Left kidney (tissue), 8 donors: ENCODE measurements around the gene RRN3. TPM values are rescaled to one million over a fixed set of nuclear protein-coding genes. Genes with fewer than 3 reads are reported as not detected.
"Not testable (repeated sequence)": the region's sequence is repeated elsewhere in the genome, so short reads cannot be mapped to it uniquely, and the experiment has no call there.

Source experiments
- DNase-seq: peaks from one replicate; pipeline ENCODE4 v3.0.0-alpha.2; 2013
- long read RNA-seq, 8 donors: transcript quantifications; one replicate each; lab custom pipeline, GENCODE V29; 2026
- polyA plus RNA-seq: library from polyadenylated mRNA; unstranded; fragments of 120-200 nt; gene quantifications from one replicate; pipeline ENCODE4 v1.2.1, GENCODE V29; 2013; ENCODE audit not compliant: insufficient read length

The RRN3 gene, protein sequence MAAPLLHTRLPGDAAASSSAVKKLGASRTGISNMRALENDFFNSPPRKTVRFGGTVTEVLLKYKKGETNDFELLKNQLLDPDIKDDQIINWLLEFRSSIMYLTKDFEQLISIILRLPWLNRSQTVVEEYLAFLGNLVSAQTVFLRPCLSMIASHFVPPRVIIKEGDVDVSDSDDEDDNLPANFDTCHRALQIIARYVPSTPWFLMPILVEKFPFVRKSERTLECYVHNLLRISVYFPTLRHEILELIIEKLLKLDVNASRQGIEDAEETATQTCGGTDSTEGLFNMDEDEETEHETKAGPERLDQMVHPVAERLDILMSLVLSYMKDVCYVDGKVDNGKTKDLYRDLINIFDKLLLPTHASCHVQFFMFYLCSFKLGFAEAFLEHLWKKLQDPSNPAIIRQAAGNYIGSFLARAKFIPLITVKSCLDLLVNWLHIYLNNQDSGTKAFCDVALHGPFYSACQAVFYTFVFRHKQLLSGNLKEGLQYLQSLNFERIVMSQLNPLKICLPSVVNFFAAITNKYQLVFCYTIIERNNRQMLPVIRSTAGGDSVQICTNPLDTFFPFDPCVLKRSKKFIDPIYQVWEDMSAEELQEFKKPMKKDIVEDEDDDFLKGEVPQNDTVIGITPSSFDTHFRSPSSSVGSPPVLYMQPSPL
- polyA plus RNA-seq = 47.1 TPM
- long read RNA-seq, donor 1, partial matches to known transcripts = 5 of 11 reads
- long read RNA-seq, donor 1, other reads (novel, unspliced or antisense) = 0 of 11 reads
- long read RNA-seq, donor 2, partial matches to known transcripts = 0 of 4 reads
- long read RNA-seq, donor 2, other reads (novel, unspliced or antisense) = 0 of 4 reads
- long read RNA-seq, donor 3, partial matches to known transcripts = 60 of 81 reads
- long read RNA-seq, donor 3, other reads (novel, unspliced or antisense) = 14 of 81 reads
- long read RNA-seq, donor 4, partial matches to known transcripts = 0 of 1 reads
- long read RNA-seq, donor 4, other reads (novel, unspliced or antisense) = 0 of 1 reads
- long read RNA-seq, donor 5, transcript RRN3-201 (18 exons, 3,762 nt) = major isoform, 5 of 7 reads
- long read RNA-seq, donor 5, partial matches to known transcripts = 0 of 7 reads
- long read RNA-seq, donor 5, other reads (novel, unspliced or antisense) = 0 of 7 reads
- long read RNA-seq, donor 6, partial matches to known transcripts = 27 of 28 reads
- long read RNA-seq, donor 6, other reads (novel, unspliced or antisense) = 0 of 28 reads
- long read RNA-seq, donor 7, transcript RRN3-201 (18 exons, 3,762 nt) = major isoform, 8 of 8 reads
- long read RNA-seq, donor 7, partial matches to known transcripts = 0 of 8 reads
- long read RNA-seq, donor 7, other reads (novel, unspliced or antisense) = 0 of 8 reads
- long read RNA-seq, donor 8, partial matches to known transcripts = 0 of 10 reads
- long read RNA-seq, donor 8, other reads (novel, unspliced or antisense) = 7 of 10 reads

GRCh38 chr16:15093955-15094827 lies at the start of gene RRN3:
Gene RRN3 (minus strand): TSS chr16:15094272. CDS start chr16:15094233, 39 bp downstream.
- DNase-seq = peak; percentile 88

GRCh38 chr16:15143601-15144091 lies 49.6 kb upstream of the RRN3 start:
- not testable (repeated sequence) for DNase-seq

DNA sequence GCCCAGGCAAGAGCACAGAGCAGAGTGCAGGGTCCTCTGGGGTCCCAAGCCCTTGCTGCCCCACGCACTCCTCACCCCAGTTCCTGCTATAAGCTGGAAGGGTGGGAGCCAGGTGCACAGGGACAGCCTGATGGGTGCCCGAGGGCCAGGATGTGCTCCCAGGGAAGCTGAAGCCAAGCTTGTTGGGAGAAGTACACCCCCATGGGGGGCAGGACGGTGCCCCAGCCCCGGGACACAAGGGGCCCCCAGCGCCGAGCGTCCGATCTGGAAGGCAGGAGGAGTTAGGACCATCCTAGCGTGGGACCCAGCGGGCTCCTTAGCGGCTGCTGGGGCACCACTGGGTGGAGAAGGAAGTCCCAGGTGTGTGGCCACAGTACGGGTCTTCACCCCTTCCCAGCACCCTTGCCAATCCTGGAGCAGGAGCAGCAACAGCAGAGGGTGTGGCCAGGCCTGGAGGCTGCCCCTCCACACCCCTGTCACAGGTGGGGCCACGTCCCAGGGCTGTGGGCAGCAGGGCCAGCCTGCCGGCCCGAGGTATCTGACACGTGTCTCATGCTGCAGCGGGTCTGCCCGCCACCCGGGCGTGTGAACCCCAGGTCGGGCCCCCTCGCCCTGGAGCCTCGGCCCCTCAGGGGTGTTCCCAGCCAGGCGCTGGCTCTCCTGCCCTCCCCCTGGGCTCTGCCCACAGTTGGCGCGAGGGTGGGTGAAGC lies 49.0 kb upstream of the RRN3 start:
- DNase-seq = not testable (repeated sequence)

DNA sequence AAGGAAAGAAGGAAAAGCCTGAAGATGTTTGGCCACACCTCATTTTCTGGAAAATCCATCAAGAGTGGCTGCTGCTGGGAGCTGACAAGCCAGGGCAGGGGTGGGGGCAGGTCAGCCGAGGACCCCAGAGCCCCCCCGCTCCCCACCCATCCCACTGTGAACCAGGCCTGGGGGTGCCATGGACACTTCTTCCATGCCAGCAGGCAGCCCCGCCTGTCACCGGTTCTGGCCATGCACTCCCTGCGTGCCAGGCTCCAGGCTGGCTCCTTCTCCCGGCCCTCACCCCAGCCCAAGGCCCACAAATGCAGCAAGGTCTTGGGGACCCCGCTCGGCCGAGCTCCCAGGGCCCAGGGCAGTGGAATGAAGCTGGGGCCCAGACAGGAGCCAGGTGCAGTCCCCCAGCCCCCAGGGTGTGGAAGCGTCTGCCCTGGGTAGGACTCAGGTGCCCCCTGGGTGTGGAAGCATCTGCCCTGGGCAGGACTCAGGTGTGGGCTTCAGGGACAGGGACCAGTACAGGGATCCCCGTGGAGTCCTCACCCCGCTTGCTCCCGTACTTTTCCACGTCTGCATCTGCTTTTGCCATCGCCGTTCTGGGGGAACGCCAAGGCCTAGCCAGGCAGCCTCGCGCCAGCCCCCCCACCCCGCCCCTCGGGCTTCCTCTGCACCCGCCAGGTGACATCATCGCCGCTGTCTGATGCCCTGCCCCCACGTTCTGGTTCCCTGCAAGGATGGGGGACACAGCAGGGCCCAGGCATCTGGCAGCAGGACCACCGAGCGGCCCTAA lies 48.2 kb upstream of the RRN3 start:
- DNase-seq = not testable (repeated sequence)

- DNase-seq = no peak
Observed at GRCh38 chr16:15141586-15141985, 47.5 kb upstream of the RRN3 start.

DNA sequence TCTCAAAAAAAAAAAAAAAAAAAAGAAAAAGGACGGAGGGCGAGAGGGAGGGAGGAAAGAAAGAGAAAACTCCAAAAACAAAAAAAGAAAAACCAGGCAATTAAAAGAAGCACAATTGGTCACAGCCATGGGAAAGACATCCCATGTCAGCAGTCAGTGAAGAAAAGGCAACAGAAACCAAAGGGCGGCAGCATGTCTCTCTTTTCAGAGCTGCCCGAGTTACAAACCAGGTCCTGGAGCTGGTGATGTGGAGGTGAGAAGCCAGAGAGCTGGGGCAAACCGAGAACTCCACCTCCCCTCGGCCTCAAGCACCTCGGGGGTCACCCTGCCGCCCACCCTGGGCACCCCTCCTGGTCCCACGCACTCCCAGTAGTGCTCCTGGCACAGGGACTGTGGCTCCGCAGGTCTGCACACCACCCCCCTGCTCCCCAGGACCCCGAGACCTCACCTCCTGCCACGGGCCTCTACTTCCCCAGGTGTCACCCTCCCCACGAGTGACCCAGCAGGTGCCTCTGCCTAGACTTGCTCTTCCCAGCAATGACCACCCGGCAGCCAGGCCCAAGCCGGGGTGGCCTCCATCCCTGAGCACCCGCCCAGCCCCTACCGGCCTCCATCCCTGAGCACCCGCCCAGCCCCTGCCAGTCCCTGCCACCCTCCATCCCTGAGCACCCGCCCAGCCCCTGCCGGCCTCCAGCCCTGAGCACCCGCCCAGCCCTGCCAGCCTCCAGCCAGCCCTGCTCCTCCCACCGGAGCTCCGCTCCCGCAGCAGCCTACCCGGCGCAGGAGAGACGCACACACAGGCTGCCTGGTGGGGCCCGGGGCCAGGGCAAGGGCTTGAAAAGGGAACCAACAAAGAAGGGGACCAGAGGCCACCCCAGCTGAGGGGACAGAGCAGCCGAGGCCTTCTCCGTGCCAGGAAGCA lies 46.6 kb upstream of the RRN3 start:
- not testable (repeated sequence) for DNase-seq

- not testable (repeated sequence) for DNase-seq
Observed at GRCh38 chr16:15137514-15137913, 43.4 kb upstream of the RRN3 start.

DNA sequence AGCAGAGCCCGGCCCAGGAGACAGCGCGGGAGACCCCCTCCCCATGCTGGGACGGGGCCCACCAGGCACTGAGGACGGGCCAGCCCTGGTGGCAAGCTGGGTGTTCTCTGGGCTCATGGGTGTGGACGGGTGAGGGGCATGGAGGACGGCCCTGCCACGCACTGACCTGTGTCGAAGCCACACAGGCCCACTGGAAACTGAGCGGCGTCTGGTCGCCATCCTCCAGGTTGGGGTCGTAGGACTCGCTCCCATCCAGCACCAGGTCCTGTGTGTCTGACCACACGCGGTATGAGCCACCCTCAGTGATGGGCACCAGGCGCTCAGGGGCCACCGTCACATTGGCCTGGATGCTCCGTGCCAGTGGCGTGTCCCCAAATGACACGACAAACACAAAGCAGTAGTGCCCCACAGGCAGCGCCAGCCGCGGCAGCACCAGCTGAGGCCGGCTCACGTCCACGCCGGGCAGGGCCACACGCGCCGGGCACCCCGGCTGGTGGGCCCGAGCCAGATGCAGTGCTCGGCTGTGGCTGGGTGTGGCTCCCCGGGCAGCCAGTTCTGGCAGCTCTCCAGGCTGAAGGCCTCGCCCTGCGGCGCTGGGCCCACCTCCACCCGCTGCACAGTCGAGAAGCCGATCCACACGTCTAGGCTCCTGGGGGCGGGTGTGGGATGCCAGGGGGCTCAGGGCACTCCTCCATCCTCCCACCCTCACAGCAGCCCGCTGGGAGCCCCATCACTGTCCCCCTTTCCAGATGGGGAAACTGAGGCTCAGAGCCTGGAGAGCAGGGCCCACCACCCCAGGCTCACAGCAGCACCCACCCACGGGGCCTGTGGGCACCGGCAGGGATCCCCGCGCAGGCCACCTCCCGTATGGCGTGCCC lies 41.6 kb upstream of the RRN3 start:
- not testable (repeated sequence) for DNase-seq

DNA sequence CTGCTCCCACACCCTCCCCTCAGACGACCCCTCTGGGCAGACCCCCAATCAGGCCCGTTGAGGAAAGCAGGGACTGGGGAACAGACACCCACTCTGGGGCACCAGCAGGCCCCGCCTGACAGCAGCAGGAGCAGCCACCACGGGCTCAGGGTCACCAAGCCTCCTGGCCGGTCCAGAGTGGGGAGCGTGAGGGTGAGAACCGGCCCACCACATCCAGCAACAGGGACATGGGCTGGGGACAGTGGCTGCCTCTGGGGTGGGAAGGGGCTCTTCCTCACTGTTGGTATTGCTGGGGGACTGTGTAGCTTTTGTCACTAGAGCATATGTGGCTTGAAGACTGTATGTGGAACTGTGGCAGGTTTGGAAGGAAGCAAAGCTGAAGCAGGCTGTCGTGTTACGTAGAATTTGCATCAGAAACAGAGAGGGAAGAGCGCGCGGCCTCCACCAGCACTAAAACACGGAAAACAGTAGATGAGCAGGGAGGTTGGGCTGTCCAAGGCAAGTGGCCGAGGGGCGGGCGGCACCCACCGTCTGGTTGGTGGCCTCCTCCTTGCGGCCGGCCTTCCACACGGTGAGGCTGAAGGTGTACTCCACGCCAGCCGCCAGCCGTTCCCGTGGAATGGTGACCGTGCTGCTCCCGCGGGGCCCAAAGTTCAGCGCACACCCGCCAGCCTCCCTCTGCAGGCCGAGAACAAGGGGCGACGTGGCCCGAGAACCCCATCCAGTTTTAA lies 40.8 kb upstream of the RRN3 start:
- DNase-seq = not testable (repeated sequence)

DNA sequence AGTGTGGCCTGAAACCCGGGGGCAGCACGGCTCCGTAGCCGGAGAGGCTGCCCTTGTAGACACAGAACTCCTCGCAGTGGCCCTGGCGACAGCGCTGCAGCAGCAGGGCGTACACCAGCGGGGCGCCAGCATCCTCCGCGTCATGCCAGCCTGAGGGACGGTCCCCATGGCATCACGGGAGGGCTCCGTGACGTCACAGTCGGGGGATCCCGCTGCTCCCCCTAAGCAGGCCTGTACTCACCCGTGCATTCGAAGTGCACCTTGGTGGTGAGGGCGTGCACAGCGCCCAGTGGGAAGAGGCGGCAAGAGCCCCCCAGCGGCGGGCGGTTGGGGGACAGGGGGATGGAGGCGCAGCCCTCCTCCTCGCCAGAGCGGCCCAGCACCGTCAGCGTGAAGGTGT lies 39.5 kb upstream of the RRN3 start:
- not testable (repeated sequence) for DNase-seq

- not testable (repeated sequence) for DNase-seq
Observed at GRCh38 chr16:15132719-15133428, 38.8 kb upstream of the RRN3 start.

DNA sequence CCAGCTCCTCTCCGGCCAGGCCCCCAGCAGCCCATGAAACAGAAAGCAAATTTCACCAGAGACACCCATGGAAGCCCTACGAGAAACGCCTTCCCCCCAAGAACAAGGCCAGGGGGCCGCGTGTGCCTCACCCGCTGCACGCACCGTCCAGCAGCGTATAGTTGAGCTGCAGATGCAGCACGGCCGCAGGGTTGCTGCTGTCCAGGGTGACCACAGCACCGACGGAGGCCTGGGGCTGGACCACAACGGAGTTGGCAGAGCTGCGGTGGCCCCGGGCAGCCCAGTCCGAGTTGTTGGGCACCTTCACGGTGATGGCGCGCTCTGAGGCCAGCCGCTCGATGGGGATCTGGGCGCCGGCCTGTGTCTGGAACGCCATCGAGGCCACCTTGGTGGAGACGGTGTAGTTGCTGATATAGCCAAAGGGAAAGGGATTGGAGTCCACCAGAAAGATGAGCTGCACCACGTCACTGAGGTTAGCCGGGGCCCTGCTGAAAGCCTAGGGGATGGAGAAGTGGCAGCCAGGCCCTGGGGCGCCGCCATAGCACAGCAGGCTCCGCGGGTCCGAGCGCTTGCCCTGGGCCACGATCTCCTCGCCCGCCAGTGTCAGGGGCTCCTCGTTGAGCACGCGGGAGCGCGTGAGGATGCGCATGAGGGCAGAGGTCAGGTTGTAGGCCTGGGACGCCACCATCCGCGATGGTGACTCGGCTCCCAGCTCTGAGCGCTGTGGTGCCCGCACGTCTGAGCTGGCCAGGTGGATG lies 37.0 kb upstream of the RRN3 start:
- DNase-seq = not testable (repeated sequence)

DNA sequence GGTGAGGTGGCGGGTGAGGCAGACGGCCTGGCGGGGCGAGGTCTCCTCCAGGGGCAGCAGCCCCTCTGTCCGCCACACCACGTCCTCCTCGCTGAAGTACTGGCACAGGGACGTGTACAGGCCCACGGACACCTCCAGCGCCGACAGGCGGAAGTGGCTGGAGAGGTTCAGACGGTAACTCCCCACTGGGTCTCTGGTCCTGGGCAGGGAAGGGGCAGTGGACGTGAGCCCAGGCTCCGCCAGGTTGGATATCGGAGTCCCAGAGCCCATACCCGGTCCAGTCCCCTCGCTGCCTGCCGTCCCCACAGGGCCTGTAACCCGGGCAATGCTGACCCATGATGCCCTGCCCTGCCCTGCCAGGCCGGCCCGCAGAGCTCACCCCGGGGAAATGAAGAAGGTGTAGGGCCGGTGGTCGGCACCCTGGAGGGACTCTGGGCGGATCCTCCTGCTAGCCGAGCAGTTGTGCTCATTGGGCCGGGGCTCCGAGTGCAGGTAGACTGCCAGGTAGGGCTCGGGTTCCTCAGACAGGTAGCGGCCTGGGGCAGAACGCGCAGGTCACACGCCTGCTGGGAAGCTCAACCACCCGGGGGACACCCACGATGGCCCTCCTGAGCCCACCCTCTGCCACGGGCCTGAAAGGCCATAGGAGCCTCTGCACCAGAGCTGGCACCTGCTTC lies 36.3 kb upstream of the RRN3 start:
- DNase-seq = not testable (repeated sequence)
